GM19372 (cell line): ENCODE data around the gene FAM83C.

Source experiments
- ATAC-seq: cut with Tn5 transposase; IDR thresholded peaks from one replicate; pipeline ENCODE4 v1.9.1; 2021; ENCODE audit warnings: mild to moderate bottlenecking, low read depth, moderate library complexity; ENCODE audit not compliant: unreplicated experiment

Gene FAM83C

DNA sequence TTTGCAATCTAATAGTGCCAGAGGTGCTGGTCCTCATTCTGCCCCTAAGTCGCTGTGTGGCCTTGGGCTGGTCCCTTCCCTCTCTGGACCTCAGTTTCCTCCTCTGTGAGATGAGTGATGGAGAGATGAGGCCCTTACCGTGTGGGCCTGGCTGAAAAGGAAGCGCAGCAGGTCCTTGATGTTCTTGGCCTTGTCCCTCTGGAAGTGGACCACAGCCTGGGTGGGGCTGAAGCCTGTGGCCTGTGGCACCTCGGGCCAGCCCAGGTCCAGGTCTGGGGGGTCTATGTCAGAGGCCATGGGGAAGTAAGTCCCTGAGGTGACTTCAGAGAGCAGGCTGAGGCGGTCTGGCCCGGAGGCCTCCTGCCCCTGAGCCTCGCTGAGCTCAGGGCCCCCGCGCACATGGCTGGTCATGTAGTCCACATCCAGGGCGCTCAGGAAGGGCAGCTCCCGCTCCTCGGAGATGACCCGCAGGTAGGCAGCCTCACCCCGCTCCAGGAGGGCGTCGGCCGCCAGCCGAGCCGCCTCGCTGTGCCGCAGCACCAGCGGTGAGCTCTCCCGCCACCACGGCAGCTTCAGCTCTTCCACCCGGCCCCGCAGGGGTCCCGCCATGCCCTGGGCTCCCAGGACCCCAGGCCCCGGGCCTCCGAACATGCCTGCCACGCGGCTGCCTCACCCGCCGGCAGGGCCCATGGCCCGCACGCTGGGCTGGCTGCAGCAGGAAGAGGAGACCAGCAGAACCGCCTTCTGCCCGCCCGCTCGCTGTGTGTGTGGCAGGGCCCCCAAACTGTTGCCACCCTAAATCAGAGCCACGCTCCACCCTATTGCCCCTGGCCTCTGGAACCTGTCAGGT is at the start of gene FAM83C:
Gene FAM83C (minus strand): TSS at position 772 of the 850 bp plus-strand sequence. CDS start 121 bp downstream, at position 651.
- no peak for ATAC-seq

DNA sequence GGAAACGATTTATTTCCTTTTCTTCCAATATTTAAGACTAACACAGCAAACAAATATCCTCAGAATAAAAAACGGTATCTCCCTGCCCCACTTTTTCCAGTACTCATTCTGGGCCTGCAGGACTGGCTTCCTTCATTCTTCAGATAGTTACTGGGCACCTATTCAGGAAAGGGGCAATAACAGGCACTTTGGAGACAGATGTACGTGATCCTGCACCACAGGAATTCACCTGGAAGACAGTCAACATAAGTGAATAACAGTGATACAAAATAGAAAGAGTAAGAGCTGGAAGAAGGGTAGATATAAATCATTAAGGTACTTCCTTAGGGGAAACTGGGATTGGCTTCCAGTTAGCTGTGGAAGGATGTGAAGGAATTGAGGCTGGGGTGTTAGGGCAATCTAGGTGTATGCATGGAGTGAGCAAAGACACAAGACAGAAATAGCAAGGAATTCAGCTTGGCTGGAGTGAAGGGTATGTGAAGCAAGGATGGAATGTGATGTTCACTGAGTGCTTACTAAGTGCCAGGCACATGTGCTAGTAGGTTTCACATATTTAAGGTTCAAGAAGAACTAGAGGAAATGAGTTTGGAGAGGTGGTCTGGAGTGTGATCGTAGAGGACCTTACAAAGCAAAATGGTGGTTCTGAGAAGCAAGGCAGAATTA is 49.3 kb upstream of the FAM83C start:
- ATAC-seq: no peak

DNA sequence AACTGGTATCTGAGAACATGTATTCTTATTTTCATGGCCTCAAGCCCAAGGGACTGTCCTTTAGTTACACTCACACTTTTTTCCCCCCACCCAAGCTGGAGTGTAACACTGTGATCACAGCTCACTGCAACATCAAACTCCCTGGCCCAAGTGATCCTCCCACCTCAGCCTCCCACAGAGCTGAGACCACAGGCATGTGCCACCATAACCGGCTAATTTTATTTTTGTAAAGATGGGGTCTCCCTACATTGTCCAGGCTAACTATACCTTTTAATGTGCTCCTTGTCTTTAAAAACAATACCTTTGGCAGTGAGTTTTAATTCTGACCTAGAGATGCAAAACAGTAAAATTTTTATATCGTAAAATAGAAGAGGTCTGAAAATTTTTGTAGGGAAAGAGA is 48.2 kb upstream of the FAM83C start:
- ATAC-seq: no peak

DNA sequence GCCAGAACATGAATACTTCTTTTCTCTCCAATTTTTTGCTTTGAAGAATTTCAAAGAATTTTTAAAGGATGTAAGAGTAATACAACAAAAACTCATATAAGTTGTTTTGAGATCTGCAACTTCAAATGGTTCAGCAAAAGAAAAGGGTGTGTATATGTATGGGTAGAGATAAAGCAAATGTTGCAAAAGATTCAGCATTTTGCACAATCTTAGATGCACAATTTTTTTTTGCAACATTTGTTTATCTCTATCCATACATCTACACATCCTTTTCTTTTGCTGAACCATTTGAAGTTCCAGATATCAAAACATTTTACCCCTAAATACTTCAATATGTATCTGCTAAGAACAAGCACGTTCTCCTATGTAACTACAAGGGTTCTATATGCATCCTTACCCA is 47.4 kb upstream of the FAM83C start:
- no peak for ATAC-seq

DNA sequence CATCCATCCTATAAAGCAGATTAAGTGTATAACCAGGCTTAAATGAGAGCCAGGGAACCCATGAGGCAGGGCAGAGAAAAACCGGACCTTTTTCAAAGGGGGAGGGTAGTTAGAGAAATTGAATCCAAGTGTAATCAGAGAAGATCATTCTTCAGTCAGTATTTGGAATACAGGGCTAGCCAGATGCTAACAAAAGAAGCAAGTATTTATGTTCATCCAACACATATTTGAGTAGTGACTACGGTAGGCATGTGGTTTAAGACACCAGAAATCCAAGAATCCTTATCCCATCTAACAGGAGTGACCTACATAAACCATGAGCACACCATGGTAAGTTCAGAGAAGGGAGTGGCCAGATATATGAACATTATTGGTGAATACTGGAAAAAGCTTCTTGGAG is 46.8 kb upstream of the FAM83C start:
- no peak for ATAC-seq

DNA sequence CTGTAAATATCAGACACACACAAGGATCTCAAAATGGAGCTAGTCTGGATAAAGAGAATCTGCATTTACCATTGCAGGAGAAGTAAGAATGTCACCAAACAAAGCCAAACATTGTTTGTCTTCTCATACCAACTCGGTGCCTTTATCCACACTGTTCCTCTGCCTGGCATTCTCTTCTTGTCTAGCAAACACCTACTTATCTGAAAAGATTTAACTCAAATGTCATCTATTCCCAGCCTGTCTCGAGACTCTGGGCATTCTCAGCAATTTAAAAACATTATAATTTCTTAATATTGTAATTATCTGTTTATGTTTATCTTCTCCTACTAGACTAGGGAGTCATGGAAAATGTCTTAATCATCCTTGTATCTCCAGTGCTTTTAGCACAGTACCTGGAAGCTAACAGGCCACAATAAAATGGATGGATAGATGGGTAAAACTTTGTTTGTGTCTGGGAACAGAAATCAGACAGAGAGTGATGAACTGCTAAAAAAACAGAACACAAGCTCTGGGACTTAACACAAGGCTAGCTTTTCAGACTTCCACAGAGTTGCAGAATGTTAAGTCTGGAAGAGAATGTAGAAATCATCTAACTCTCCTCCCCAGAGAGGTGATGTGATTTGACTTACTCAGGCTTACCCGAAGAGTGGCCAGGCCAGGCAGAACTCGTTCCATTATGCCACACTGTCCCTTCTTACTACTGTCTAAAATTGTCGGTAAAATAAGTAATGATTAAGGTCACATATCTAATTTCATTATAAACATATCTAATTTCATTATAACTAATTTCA is 42.3 kb upstream of the FAM83C start:
- ATAC-seq: no peak

DNA sequence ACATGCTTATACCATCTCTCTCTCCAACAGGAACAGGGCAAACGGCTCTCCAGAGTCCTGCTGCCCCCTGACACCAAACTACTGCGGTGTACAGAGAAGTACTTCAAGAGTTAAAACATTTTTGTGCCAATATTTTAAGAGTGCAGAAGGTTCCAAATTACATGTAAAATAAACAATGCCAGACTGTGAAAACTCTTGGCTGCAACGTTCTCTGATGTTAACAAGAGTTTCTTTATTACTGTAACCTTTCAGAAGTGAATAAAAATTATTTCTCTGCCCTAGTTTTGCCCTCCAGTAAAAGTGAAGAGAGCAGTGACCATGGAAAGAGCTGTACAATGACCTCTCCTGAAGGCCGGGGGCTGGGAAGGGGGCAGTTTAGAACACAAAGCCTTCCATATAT is 41.4 kb upstream of the FAM83C start:
- no peak for ATAC-seq

DNA sequence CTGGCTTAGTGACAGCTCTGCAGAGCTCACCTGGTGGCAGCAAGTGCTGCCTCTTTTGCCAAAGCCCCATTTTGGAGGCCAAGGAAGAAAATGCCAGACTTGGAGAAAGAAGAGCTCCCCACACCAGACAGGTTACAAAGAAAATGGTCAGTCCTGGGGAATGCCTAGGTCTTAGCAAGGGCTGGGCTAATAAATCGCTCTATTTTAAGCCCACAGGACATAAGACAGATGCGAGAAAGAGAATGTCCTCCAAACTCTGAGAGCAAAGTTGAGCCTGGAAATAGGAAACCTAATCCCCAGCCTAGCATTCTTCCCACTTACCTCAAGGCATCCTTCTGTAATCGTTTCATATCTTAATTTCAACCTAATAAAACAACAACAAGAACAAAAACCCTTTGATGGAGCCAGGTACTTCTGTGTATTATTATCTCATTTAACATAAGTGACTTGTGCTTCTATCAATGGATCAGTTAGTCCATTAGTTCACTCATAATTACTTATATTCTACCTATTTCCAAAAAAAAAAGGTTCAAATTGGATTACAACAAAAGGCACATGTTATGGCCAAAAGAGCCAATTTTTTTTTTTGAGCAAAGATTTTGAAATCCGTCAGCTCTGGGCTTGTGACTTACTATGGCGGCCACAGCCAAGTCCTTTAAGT is 40.4 kb upstream of the FAM83C start:
- no peak for ATAC-seq

DNA sequence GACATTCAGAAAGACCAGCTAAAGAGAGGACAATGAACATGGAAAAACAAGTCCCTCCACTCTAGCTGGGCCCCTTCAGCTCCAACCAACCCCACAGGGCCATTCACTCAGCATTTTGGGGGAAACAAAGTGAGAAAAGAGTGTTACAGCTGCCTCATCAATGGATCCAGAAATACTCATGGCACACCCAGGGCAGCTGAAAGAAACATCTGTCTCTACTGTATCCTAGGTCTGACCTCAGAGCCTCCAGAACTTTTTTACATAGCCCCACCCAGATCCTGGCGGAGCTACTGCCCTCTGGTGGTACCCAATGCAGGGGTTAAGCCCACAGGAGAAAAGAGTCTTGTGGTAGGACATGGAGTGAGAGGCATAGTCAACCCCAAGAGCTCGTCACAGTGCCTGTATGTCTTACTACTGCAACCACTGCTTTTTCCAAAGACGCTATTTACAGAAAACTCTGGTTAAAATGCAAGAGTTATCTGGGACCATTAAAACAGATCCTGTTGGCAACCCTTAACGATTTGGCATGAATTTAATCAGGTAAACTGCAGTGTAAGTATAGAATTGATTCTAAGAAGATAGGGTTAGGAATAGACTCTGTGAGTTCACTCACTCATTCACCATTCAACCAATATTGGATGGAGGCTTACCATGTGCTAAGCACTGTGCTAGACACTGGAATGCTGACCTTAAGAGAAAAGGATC is 37.4 kb upstream of the FAM83C start:
- no peak for ATAC-seq

DNA sequence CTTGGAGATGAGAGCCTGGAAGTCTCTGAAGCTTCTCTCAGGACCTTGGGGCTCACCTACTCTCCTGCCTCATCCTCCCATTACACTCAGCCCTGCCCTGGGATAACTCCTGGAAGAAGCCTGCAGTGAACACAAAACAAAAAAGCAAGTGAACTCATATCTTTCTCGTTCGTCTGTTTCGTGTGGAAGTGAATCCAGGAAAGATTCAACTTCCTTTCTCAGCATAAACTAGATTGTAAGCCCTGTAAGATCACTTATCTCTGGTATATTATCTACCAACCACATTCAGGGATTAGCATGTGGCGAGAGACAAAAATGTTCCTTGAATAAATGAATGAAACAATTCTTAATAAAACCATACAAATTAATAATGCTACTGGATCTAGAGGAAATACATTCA is 36.5 kb upstream of the FAM83C start:
- ATAC-seq: no peak

DNA sequence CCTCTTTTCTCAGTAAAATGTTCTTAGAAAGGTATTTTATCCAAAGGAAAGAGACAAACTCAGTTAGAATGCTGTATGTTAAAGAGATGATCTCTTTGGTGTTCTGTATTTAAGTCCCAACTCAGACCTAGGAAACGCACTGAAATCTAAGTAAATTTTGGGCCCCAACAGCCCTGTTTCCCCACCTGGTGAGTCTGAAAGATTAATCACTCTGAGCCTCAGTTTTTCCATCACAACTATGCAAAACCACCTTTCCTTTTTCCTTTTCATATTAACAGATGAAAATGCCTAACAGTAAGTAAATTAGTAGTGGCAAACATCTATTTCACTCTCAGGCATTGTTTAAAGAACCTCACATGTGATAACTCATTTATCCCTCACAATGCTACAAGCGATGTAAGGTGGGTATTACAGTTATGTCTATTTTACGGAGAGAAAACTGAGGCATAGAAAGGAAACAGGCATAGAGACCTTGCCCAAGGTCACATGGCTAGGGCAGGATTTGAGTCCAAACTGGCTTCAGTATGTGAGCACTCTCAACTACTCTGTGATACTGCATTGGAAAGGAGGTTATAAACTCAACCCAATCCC is 36.0 kb upstream of the FAM83C start:
- ATAC-seq: no peak

DNA sequence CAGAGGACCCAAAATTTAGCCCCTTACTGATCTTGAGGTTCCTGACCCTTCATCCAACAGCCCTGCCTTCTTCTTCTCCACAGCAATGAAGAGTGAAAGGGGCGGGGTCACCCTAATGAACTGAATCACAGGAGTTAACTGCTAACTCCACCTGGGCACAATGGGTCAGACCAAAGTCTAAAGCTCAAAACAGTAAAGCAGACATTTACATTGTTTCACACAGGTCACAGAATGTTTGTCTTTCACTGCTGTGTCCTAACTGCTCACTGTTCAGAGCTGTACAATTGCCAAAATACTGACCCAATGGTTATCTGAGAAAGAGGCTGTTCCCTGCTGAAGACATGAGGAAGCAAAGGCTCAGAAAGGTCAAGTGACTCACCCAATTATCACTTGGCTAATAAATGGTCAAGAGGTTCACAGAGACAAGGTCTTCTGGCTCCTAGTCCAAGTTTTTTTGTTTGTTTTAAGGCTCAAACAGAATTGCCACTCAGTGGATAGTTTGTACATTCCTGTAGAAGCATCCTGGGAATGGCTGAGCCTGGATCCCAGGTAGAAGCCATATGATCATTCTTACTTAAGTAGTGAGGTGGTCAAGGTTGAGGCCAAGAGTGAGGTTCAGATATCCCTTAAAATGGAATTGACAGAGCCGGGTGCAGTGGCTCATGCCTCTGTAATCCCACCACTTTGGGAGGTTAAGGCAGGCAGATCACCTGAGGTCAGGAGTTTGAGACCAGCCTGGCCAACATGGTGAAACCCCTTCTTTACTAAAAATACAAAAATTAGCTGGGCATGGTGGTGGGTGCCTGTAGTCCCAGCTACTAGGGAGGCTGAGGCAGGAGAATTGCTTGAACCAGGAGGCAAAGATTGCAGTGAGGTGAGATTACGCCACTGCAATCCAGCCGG is 35.1 kb upstream of the FAM83C start:
- ATAC-seq: no peak

DNA sequence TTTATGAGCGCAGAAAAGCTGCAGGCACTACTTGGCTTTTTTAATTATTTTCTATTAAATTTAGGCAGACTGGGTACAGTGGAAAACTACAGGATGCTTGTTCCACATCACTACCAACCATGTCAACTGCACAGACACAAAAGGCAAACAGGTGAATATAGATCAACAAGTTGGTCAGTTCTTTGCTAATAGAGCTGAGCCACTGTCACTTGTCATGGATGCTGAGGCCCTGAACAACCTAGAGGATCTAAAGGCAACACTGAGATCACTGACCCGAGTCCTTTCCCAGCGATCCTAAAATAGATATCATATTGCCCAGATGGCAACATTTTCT is 34.5 kb upstream of the FAM83C start:
- ATAC-seq: no peak

DNA sequence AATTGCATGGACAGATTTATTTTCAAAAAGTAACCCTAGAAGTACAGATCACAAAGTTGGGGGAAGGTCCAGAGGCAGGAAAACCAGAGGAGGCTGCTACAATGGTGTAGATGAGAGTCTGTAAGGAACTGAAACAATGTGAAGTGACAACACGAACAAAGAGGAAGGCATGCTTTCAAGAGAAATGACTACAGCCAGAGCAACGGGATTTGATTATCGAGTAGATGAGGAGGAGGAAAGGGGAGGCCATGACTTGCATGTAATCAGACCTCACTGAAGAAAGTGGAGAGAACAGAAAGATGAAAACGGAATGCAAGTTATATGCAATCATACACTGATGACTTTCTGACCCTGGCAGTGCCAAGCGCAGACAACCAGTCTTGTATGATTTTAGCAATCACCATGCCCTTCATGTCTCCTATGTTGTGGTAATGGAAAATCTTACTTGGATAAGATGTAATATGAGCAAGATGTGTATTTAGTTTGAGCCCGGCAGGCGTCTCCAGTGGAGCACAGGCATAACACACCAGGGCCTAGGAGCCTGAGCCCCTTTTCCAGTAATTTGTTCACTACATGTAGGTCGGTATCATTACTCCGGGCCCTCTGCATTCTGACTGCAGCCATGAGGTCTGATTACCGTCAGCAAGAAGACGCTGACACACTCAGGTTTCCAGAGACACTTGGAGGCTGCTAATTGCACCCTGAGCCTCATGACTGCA is 34.0 kb upstream of the FAM83C start:
- no peak for ATAC-seq

DNA sequence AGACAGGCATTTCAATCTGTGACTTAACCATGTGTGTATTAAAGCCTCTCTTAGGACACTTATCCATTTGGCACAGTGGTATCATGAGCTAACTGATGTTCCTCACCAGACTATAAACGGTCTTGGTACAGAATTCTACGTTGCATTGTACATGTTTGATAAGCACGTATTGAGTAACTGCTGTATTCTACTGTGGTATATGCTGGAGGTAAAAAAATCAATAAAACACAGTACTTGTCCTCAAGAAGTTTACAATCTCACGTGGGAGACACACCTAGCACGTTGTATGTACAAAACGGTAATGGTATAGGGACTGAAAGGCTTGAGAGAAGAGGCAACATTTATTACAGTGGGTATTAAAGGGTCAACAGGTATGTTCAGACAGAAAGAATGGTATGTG is 33.2 kb upstream of the FAM83C start:
- no peak for ATAC-seq

DNA sequence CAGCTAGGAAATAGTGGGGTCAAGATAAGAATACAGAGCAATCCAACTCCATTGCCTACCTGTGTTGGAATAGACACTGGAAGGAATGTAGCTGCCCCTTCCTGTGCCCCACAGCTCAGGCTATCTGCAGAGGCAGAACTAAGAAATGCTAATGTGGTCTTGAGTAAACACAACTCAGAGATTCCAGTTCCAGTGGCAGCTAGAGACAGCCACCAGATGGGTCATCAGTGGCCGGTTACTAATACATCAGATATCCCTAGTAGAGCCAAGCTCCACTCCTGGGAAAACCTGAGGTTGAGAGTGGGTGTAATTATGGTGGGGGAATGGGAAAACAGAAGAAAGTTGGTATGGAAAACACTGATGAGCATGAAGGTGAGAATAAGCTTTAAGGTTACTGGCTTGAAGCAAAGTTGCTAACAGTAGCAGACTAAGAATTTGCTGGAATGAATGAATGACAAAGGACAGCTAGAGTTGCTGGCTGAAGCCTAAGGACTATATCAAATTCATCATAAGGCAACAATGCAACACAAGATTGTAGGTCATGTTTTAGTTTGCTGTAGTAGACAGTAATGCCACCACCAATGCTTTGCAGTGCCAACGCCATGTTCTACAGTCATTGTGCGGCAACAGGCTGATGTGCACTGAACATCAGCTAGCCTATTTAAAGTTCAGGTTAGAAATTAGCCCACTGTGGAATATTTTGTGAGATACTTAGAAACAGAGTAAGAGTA is 28.3 kb upstream of the FAM83C start:
- ATAC-seq: no peak

DNA sequence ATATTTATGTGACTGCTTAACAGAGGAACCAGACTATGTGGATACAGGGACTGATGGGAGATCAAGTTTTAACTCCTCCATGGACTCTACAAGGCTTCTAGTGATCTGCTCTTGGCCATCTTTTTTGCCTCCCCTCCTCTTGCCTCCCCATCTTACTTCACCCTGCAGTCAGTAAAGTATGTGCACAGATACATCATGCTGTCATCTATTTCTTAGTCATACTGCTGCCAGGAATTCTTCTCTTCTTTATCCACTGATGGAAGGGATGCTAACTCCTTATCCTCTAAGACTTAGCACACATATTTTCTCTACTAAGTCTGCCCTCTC is 27.6 kb upstream of the FAM83C start:
- ATAC-seq: no peak
